GM19023 (cell line): ENCODE results near the gene MEGF6.

Experiments
- ATAC-seq: cut with Tn5 transposase; IDR thresholded peaks from one replicate; pipeline ENCODE4 v1.9.1; 2021; ENCODE audit warnings: mild to moderate bottlenecking, moderate library complexity; ENCODE audit not compliant: unreplicated experiment

The MEGF6 gene

GRCh38 chr1:3556336-3556735 lies 55.0 kb downstream of the MEGF6 start:
- no peak for ATAC-seq

DNA sequence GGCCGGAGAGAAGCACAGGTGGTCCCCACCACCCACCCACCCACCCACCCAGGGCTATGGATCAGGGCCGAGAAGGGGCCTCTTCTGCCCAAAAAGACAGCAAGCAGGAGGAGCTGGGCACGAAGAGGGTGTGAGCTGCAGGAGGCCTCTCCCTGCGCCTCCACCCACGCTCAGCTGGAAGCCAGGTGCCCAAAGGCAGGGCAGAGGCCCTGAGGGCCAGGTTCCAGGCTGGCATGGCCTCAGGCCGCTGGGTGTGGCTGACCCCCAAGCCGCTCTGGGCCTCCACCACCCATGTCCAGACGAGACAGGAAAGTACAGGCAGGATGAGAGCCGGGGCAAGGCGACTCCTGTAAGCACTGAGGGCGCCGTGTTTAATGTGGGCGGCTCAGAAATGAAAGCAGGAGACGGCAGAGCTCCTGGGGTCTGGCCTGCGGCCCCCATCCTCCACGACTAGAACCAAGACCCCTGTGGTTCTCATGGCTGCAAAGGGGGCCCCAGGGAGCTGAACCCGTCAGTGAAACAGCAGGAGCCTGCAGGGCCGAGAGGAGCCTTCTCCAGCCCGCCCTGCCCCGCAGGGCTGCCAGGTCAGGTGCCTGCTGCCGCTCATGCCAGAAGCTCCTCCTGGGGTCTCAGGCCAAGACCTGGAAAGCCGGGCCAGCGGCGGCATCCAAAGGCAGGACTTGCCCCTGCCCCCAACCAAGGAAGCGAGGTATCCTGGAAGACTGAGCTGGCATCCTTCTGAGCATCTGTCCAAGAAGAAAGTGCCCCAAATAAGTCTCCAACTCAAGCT lies 56.0 kb downstream of the MEGF6 start:
- no peak for ATAC-seq

DNA sequence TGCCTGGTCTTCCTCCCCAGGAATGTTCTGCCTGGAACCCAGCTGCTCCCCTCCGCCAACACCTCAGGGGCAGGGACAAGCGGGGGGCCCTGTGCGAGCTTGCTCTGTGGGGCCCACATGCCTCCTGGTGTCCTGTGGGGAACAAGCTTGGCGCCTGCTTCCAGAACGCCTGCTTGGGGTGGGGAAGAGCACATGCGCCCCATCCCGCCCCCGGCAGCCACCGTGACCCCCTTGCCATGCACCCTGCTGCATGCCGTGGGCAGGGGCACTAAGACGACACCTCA lies 57.4 kb downstream of the MEGF6 start:
- no peak for ATAC-seq

- no peak for ATAC-seq
These were observed 58.0 kb downstream of the MEGF6 start for GRCh38 chr1:3553166-3553939.

- ATAC-seq, result no peak
These were observed 58.6 kb downstream of the MEGF6 start for GRCh38 chr1:3552751-3553150.

GRCh38 chr1:3552176-3552575 lies 59.1 kb downstream of the MEGF6 start:
- ATAC-seq, result no peak

DNA sequence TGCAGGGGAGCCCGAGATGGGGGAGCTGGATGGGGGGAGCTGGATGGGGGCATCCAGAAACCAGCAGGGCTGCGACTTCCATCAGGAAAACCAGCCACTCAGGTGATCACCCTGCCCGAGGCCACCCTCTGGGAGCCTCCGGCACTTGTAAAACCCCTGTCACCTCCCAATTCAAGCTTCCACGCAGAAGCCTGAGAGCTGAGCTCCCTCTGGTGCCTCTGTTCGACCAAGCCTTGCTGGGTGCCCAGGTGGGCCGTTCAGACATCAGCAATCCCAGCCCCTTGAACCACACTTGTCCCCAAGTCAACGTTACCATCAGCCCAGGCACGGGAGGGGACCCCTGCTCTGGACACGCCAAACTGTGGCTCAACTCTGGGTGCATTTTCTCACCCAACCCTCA lies 59.6 kb downstream of the MEGF6 start:
- no peak for ATAC-seq

DNA sequence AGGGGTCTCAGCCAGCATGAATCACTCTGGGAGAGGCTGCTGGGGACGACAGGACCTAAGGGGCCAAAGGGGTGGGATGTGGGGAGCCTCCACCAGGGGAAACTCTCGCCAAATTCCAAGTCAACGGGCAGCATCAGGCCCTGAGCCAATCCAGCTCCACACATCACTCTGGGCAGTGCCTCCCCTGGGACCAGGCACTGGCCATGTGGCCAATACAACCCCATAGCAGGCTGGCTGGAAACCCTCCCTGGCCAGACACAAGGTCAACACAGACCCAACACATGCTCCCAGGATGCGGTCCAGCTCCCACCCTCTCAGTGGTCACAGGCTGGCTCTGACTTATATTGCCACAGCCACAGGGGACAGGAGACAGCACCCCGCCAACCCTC lies 60.0 kb downstream of the MEGF6 start:
- ATAC-seq, result no peak

DNA sequence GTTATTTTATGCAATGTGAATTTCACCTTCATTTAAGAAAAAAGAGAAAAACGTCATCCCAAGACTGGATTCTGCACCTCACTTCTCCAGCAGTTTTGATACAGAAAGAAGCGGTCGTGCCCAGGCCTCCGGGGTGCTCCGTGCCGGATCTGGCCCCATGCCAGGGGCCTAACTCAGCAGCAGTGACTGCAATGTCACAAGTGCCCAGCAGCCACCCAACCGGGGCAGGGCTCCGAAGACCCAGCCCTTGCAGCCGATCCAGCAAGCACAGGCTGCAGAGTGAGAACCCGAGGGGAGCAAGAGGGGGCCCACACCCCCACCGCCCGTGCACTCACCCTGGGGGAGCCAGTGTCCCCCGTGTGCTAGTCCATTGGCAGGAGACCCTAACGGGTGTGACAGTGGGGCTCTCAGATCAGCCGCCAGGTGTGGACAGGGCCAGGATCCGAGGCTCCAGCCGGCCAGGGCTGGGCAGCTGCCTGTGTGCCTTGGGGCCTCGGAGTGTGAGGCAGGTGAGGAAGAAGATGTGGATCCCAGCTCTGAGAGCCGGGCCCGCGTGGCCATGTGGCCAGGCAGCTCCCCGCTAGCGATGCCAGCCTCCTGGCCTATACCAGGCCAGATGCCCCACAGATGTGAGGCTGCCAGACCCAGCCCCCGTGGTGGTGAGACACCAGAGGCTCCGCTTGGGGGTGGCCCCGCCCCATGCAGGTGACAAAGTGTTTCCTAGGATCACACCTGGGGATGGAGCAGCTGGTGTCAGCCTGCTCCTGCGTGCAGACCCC lies 60.6 kb downstream of the MEGF6 start:
- no peak for ATAC-seq

DNA sequence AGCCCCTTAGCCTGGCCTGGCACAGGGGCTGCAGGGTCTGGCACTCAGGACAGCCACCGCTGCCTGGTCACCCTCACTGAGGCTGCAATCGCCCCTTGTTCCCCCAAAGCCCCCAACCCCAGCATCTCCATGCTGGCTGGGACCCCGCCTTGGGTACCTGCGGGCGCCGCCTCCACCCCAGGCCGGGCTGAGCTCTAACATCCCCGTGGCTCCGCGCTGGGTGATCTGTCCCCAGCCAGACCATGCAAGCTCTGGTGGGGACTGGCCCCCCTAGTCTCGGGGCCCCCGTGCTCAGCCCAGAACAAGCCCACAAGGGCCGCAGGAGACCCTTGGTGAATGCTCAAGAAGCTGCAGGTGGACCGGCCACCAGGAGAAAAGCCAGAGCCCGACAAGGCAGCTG lies 62.4 kb downstream of the MEGF6 start:
- ATAC-seq, result no peak

DNA sequence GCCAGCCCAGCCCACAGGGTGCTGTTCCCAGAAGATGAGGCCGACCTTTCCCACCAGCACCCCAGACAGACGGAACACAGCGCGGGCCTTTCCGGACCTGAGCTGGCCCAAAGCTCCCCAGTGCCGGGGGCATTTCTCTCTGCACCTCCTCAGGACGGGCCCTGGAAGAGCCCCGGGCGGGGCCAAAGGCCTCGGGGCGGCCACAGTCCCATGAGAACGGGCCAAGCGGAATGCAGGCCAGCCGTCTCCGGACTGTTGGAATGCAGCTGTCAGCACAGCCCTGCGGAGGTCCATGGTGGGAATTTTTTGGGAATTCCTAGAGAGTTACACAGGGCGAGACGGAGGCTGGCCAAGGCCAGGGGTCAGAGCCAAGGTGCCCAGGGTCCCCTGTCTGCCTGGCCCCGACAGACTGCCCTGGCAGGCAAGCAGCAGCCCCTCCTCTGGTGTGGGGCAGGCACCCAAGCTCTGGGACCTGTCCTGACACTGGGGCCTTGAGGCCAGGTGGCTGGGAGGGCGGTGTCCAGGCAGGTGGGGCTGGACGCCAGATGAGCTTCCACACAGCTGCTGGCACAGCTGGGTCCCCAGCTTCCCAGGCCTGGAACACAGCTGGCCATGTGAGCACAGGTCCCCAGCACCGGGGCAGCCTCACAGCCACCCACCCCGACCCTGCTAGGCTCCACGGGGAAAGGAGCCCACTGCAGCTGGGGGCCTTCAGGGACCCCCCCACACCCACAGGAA lies 63.0 kb downstream of the MEGF6 start:
- no peak for ATAC-seq

DNA sequence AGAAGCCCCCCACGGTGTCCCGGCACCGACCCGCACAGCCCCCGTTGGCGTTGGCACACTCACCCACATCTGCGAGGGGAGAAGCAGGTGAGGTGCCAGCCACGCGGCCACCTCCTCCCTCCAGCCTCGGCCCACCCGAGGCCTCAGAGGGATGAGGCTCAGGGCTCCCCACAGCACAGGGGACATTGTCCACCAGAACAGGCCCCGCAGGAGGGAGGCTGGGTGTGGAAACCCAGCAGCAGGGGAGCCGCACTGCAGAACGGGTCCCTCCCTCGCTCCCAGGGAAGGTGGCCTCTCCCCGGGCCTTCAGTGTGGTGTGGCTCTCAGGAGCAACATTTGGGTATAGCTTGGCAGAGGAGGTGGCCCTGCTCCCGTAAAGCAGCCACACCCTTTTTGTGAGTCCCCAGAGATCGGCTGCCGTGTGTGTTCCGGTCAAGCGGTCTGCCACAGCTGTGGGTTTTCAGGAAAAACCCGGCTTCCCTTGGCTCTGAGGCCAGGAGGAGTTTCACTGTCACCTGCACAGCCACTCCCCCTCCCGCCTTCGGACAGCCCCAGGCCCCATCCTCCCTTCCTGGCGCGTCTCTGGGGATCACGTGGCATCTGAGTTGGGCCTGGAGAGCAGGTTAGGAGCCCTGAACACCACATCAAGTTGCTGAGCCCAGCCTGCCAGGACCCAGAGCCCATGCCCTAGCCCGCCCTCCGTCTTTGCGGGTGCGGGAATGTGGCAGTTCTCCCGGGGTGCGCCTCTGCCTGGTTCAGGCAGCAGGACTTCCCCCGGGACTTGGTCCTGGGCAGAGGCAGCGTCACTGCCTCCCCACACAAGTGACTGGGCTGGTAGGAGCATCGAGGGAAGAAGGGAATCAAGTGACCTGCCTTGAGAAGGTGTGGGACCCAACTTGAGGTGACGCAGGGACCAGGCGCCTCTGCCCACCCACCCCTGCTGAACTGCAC lies 64.0 kb downstream of the MEGF6 start:
- ATAC-seq, result no peak

DNA sequence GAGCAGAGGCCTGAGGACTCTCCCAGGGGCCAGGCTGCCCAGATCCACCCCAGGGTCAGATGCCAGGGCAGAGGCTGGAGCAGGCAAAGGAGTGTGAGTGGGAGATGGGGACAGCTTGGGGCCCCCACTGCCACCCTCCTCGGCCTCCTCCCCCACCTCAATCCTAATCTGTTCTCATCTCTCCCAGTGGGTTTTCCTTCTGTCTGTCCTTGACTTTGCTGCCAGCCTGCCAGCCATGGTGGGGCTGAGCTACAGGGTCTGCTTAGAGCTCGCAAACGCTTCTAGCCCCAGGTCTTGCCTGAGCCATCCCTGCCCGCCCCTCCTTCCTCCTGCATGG lies 65.3 kb downstream of the MEGF6 start:
- no peak for ATAC-seq

GRCh38 chr1:3545363-3546047 lies 65.8 kb downstream of the MEGF6 start:
- ATAC-seq, result no peak

DNA sequence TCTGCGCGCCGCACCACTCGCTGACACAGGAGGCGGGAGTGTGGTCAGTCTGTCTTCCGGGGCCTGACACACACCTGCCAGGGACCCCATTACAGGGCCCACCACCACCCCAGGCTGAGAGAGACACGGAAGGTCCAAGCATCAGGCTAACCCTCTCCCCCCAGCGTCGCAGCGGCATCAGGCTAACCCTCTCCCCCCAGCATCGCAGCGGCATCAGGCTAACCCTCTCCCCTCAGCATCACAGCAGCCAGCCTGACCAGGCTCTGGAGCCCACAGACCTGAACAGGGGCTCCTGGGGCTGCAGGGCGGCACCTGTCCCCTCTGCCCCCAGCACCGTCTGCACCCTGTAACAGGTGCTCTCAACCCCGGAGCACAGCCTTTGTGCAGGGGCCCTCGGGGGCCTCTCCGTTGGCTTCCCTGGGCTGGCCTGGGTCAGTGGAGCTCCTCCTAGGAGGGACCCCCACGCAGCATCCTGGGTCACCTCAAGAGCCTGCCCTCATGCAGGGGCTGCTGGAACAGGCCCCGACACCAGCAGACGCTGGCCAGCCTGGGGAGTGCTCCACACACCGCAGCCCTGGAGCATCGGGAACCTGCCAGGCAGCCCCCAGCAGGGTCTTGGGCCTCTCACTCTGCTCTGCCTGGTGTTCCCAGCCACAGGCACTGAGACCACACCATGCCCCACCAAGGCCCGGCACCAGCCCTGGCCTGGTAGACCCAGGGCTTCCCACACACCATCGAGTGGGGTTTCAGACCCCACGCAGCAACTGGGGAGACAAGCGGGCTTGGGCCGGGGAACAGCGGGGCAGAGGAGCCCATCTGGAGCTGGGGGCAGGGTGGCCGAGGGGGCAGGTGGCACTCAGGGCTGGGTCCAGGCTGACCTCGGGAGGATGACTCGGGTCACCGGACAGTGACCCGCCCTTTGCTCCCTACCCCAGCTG lies 67.0 kb downstream of the MEGF6 start:
- no peak for ATAC-seq

DNA sequence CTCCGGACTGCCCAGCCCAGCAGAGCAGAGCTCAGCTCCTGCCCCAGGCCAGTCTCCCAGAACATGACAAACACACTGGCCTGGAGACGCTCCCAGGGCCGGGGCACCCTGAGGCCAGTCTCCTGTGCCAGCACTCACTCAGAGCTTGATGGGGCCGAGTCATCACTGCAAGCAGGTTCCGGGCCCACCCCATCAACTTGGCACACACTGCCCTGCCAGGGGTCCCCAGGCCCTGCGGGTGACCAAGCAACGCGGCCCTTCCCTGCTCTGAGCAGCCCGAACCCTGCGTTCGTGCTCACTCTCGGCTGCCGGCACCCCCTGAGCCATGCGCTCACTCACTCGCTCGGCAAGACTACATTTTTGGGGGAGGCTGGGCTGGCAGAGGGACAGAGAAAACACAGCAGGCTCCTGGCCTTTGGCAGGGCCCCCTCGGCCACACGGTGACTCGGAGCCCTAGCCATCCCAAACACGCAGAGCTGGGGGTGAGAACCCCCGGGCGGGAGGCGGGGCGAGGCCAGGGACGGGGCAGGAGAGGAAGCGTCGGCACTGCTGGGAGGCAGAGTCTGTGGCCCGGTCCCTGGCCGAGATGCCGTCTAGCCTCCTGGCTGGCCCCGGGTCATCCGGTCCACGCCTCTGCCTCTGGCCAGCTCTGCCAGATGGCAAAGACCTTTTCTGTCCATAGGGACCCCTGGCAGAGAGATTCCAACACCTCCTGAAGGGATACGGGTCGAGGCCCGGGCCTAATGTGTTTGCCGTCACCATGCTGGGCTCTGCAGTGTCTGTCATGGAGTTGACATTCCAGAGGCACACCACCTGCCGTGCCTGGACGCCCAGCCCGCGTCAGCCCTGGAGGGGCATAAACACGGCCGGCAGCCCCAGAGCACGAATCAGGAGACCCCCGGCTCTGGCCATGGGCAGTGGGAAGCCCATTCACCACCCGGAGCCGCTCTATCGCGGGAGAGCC lies 68.0 kb downstream of the MEGF6 start:
- no peak for ATAC-seq

DNA sequence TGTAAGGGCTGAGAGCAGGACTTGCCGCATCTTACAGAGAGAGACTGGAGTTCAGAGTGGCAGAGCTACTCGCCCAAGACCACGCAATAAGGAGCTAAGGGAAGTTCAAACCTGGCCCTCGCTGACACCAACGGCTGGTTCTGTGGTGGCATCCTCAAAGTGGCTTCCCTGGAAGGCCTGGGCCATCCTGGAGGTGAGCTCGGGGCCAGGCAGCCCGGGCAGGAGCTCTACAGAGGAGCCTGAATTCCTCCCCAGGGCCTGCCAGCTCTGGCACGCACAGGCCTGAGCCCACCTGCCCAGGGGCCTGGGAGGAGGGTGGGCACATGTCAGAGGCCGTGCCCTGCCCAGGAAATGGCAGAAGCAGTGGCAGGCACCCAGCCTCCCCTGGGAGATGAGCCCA lies 68.6 kb downstream of the MEGF6 start:
- no peak for ATAC-seq
